ENCODE results near the gene MINDY4.

The MINDY4 gene

GRCh38 chr7:30750683-30751650 is 20.2 kb upstream of the MINDY4 start:
- TF ChIP-seq CTCF (IDR thresholded peaks at IDR 0.05; ENCODE audit: low read depth, low read length), result no peak
- H3K4me3 ChIP-seq (replicated peaks in 1 of 2; ENCODE audit: low read depth in 2 of 2, low read length in 2 of 2), result peak overlapping the region in 1 of 2 donors; percentile 67
- DNase-seq (ENCODE audit: low read depth in 2 of 2), result peak; percentile 82 to 97

- peak within 1 kb of the TSS in 1 of 2 donors; percentile 67 for H3K4me3 ChIP-seq (replicated peaks in 1 of 2; ENCODE audit: low read depth in 2 of 2, low read length in 2 of 2)
- peak in 1 of 2 donors; percentile 87 for DNase-seq (ENCODE audit: low read depth in 2 of 2)
- TF ChIP-seq CTCF (IDR thresholded peaks at IDR 0.05; ENCODE audit: low read depth, low read length), result no peak
Observed at GRCh38 chr7:30751696-30752273, 19.4 kb upstream of the MINDY4 start, which contains the start of gene INMT. TSS of gene INMT (plus strand) at chr7:30752135. CDS start at chr7:30752151, 16 bp downstream.

- TF ChIP-seq CTCF (IDR thresholded peaks at IDR 0.05; ENCODE audit: low read depth, low read length), result no peak
- peak overlapping the region in 1 of 2 donors; percentile 67 for H3K4me3 ChIP-seq (replicated peaks in 1 of 2; ENCODE audit: low read depth in 2 of 2, low read length in 2 of 2)
- no peak for DNase-seq (ENCODE audit: low read depth in 2 of 2)
Observed at GRCh38 chr7:30752484-30752883, 18.7 kb upstream of the MINDY4 start.

- peak overlapping the region in 1 of 2 donors; percentile 67 for H3K4me3 ChIP-seq (replicated peaks in 1 of 2; ENCODE audit: low read depth in 2 of 2, low read length in 2 of 2)
- DNase-seq (ENCODE audit: low read depth in 2 of 2), result peak; percentile 28 to 87
- TF ChIP-seq CTCF (IDR thresholded peaks at IDR 0.05; ENCODE audit: low read depth, low read length), result no peak
Observed at GRCh38 chr7:30752979-30753378, 18.2 kb upstream of the MINDY4 start.

- no peak for TF ChIP-seq CTCF (IDR thresholded peaks at IDR 0.05; ENCODE audit: low read depth, low read length)
- DNase-seq (ENCODE audit: low read depth in 2 of 2), result no peak
- H3K4me3 ChIP-seq (replicated peaks in 1 of 2; ENCODE audit: low read depth in 2 of 2, low read length in 2 of 2), result peak overlapping the region in 1 of 2 donors; percentile 67
Observed at GRCh38 chr7:30754315-30754877, 16.8 kb upstream of the MINDY4 start.

- peak overlapping the region in 1 of 2 donors; percentile 67 for H3K4me3 ChIP-seq (replicated peaks in 1 of 2; ENCODE audit: low read depth in 2 of 2, low read length in 2 of 2)
- peak in 1 of 2 donors; percentile 79 for DNase-seq (ENCODE audit: low read depth in 2 of 2)
- no peak for TF ChIP-seq CTCF (IDR thresholded peaks at IDR 0.05; ENCODE audit: low read depth, low read length)
Observed at GRCh38 chr7:30755384-30756154, 15.6 kb upstream of the MINDY4 start.

All from cardiac fibroblast (primary cell).